Liver (tissue), 9 donors: ENCODE data around the gene DYNC1H1. TPM values are rescaled to one million over a fixed set of nuclear protein-coding genes. Genes with fewer than 3 reads are reported as not detected.

ENCODE experiments used
- DNase-seq: peaks from one replicate; pipeline ENCODE4 v3.0.0-alpha.2; 2017; ENCODE audit warnings: low spot score
- H3K27ac ChIP-seq, 2 donors: one replicate each; pipeline ENCODE4 v1.7.0; 2013; ENCODE audit warnings: inconsistent platforms in 2 of 2, low read length in 2 of 2, control low read depth in 1 of 2, low read depth in 1 of 2, mild to moderate bottlenecking in 1 of 2
- H3K27me3 ChIP-seq, 4 donors: one replicate each; pipeline versions ENCODE4 v1.6.1 to v1.7.0; 2013; ENCODE audit warnings: low read length in 3 of 4, inconsistent platforms in 1 of 4, mild to moderate bottlenecking in 1 of 4, moderate library complexity in 1 of 4; ENCODE audit not compliant: control insufficient read depth in 4 of 4, insufficient read depth in 4 of 4
- H3K36me3 ChIP-seq, 4 donors: one replicate each; pipeline versions ENCODE4 v1.6.1 to v1.7.0; 2013; ENCODE audit warnings: low read length in 3 of 4, mild to moderate bottlenecking in 3 of 4, low read depth in 1 of 4, moderate library complexity in 1 of 4; ENCODE audit not compliant: control insufficient read depth in 4 of 4, insufficient read depth in 3 of 4
- H3K4me1 ChIP-seq, 4 donors: one replicate each; pipeline versions ENCODE4 v1.6.1 to v1.7.0; 2013; ENCODE audit warnings: low read length in 3 of 4, mild to moderate bottlenecking in 3 of 4, moderate library complexity in 1 of 4; ENCODE audit not compliant: control insufficient read depth in 4 of 4, insufficient read depth in 4 of 4
- H3K4me3 ChIP-seq, 3 donors: one replicate each; pipeline versions ENCODE4 v1.6.1 to v1.7.0; 2013; ENCODE audit warnings: low read length in 3 of 3, control low read depth in 1 of 3, low read depth in 1 of 3, mild to moderate bottlenecking in 1 of 3
- H3K9ac ChIP-seq, 2 donors: one replicate each; pipeline ENCODE4 v1.7.0; 2013; ENCODE audit warnings: low read length in 2 of 2, mild to moderate bottlenecking in 2 of 2, moderate library complexity in 2 of 2, control low read depth in 1 of 2, low read depth in 1 of 2
- H3K9me3 ChIP-seq, 4 donors: one replicate each; pipeline versions ENCODE4 v1.6.1 to v1.7.0; 2013; ENCODE audit warnings: low read length in 3 of 4; ENCODE audit not compliant: control insufficient read depth in 4 of 4
- ATF3 ChIP-seq: IDR thresholded peaks from 2 replicates; pipeline ENCODE4 v1.6.1; 2016; ENCODE audit warnings: antibody characterized with exemption
- CTCF ChIP-seq: fragments of 150-350 bp; IDR thresholded peaks from 2 replicates; pipeline ENCODE4 v1.5.1; 2017; ENCODE audit warnings: improper control_type of control experiment, low read depth, low read length; ENCODE audit not compliant: missing input control
- GABPA ChIP-seq, 2 donors: IDR thresholded peaks in 1 of 2; conservative IDR thresholded peaks in 1 of 2; 2 replicates each; pipeline ENCODE4 v1.6.1; 2016; ENCODE audit warnings: antibody characterized with exemption in 2 of 2, mild to moderate bottlenecking in 1 of 2, moderate library complexity in 1 of 2
- JUND ChIP-seq, 2 donors: IDR thresholded peaks; 2 replicates each; pipeline ENCODE4 v1.6.1; 2016; ENCODE audit warnings: antibody characterized with exemption in 2 of 2
- NR2F2 ChIP-seq: IDR thresholded peaks from 2 replicates; pipeline ENCODE4 v1.6.1; 2016; ENCODE audit warnings: antibody characterized with exemption
- RAD21 ChIP-seq, 2 donors: IDR thresholded peaks; 2 replicates each; pipeline ENCODE4 v1.6.1; 2016; ENCODE audit warnings: antibody characterized with exemption in 2 of 2, mild to moderate bottlenecking in 2 of 2
- RXRA ChIP-seq, 2 donors: IDR thresholded peaks; 2 replicates each; pipeline ENCODE4 v1.6.1; 2017 to 2018; ENCODE audit warnings: antibody characterized with exemption in 2 of 2, mild to moderate bottlenecking in 1 of 2
- TAF1 ChIP-seq: conservative IDR thresholded peaks from 2 replicates; pipeline ENCODE4 v1.6.1; 2016; ENCODE audit warnings: antibody characterized with exemption, mild to moderate bottlenecking
- YY1 ChIP-seq: IDR thresholded peaks from 2 replicates; pipeline ENCODE4 v1.6.1; 2016; ENCODE audit warnings: antibody characterized with exemption, mild to moderate bottlenecking
- WGBS: extraction: QIAGEN DNeasy Blood & Tissue Kit; methylation state at CpG from one replicate; pipeline ENCODE4 v1.1.7; 2013; 5-methylcytosine and 5-hydroxymethylcytosine counted together
- polyA plus RNA-seq, 2 donors: library from polyadenylated mRNA; stranded (reverse) in 1 of 2; unstranded in 1 of 2; fragments of 200-250 nt in 1 of 2; fragments of >200 nt in 1 of 2; fragmentation: Nextera tagmentation in 1 of 2; extraction: Ambion mirVana in 1 of 2; gene quantifications; one replicate each; pipeline versions ENCODE4 v1.2.1 to v1.2.3, GENCODE V29; 2013 to 2015
- total RNA-seq, 2 donors: library from RNA; depleted of rRNA; stranded (reverse); fragments of >200 nt; gene quantifications; one replicate each; pipeline ENCODE4 v1.2.3, GENCODE V29; 2014
- donor health status: healthy.
- donor health status: healthy.
- donor health status: healthy.
- donor health status: healthy.
- donor health status: healthy.

The DYNC1H1 gene
- total and polyA plus RNA-seq, 4 donors: 50.3 to 201 (median 82.6) TPM

GRCh38 chr14:101966742-101967141, 2.4 kb downstream of the DYNC1H1 start:
- DNase-seq: no peak
- no peak overlapping the region for H3K9ac ChIP-seq
- H3K4me1 ChIP-seq: peaks cover 7 to 38% (median 22%) of the 10 kb centered on the region in 4 donors
- TF ChIP-seq JUND (IDR thresholded peaks at IDR 0.05) (no peak), YY1 (peak; percentile 13), ATF3 (no peak), TAF1 (no peak)
- H3K9me3 ChIP-seq: no peaks in the 10 kb centered on the region
- 86% methylated on average over 2 of the region's 2 CpGs for WGBS
- no peak overlapping the region for H3K4me3 ChIP-seq
- no peaks in the 10 kb centered on the region for H3K27me3 ChIP-seq
- no peak overlapping the region for H3K27ac ChIP-seq
- H3K36me3 ChIP-seq: no peaks in the 10 kb centered on the region

GRCh38 chr14:101968186-101968585, 3.8 kb downstream of the DYNC1H1 start:
- Histone ChIP-seq H3K4me3 (no peak overlapping the region), H3K36me3 (no peaks in the 10 kb centered on the region), H3K4me1 (peaks cover 7 to 49% (median 26%) of the 10 kb centered on the region in 4 donors), H3K27ac (peak overlapping the region in 1 of 2 donors; percentile 28), H3K9ac (no peak overlapping the region), H3K27me3 (no peaks in the 10 kb centered on the region), H3K9me3 (no peaks in the 10 kb centered on the region)
- TF ChIP-seq TAF1 (no peak), RXRA (IDR thresholded peaks at IDR 0.05) (no peak), RAD21 (IDR thresholded peaks at IDR 0.05) (no peak), CTCF (no peak)
- 83% methylated on average over 4 of the region's 4 CpGs for WGBS
- no peak for DNase-seq

- no peak overlapping the region for H3K9ac ChIP-seq
- WGBS: 85% methylated on average over 9 of the region's 9 CpGs
- no peaks in the 10 kb centered on the region for H3K9me3 ChIP-seq
- H3K27ac ChIP-seq: no peak overlapping the region
- H3K4me3 ChIP-seq: no peak overlapping the region
- no peaks in the 10 kb centered on the region for H3K27me3 ChIP-seq
- peaks cover 7 to 44% (median 23%) of the 10 kb centered on the region in 4 donors for H3K4me1 ChIP-seq
- no peaks in the 10 kb centered on the region for H3K36me3 ChIP-seq
- no peak for TF ChIP-seq ATF3
- no peak for TF ChIP-seq CTCF
- no peak for TF ChIP-seq NR2F2
- no peak for TF ChIP-seq RAD21 (IDR thresholded peaks at IDR 0.05)
- no peak for TF ChIP-seq GABPA (IDR thresholded peaks at IDR 0.05 in 1 of 2, conservative IDR thresholded peaks at IDR 0.05 in 1 of 2)
- DNase-seq: no peak
Measured at GRCh38 chr14:101969481-101969880, 5.1 kb downstream of the DYNC1H1 start.
